Neuron (in vitro differentiated cells): ENCODE results near the gene PARP15.
"Not testable (repeated sequence)": the region's sequence is repeated elsewhere in the genome, so short reads cannot be mapped to it uniquely, and the experiment has no call there.

ENCODE experiments used
- H2AFZ ChIP-seq: one replicate; pipeline ENCODE4 v1.6.1; 2013; ENCODE audit warnings: low read depth, mild to moderate bottlenecking, inconsistent platforms, low read length, moderate library complexity
- H3K27me3 ChIP-seq: one replicate; pipeline ENCODE4 v1.6.1; 2013; ENCODE audit warnings: low read length; ENCODE audit not compliant: insufficient read depth
- H3K36me3 ChIP-seq: one replicate; pipeline ENCODE4 v1.6.1; 2013; ENCODE audit warnings: low read length; ENCODE audit not compliant: insufficient read depth
- H3K4me1 ChIP-seq: one replicate; pipeline ENCODE4 v1.6.1; 2013; ENCODE audit warnings: low read length; ENCODE audit not compliant: insufficient read depth
- H3K4me3 ChIP-seq: 2 replicates; pipeline ENCODE4 v1.5.1; 2013; ENCODE audit warnings: mild to moderate bottlenecking, low read length, moderate library complexity
- H3K9me3 ChIP-seq: one replicate; pipeline ENCODE4 v1.6.1; 2013; ENCODE audit warnings: low read length

PARP15 gene

GRCh38 chr3:122635789-122636188, 58.3 kb downstream of the PARP15 start:
- Histone ChIP-seq H2AFZ (no peak overlapping the region), H3K36me3 (no peaks in the 10 kb centered on the region), H3K27me3 (no peaks in the 10 kb centered on the region), H3K4me1 (no peaks in the 10 kb centered on the region), H3K4me3 (no peak overlapping the region), H3K9me3 (no peaks in the 10 kb centered on the region)

GRCh38 chr3:122636697-122637096, 59.2 kb downstream of the PARP15 start:
- no peaks in the 10 kb centered on the region for H3K9me3 ChIP-seq
- H3K4me3 ChIP-seq: no peak overlapping the region
- H3K27me3 ChIP-seq: no peaks in the 10 kb centered on the region
- H2AFZ ChIP-seq: no peak overlapping the region
- H3K36me3 ChIP-seq: no peaks in the 10 kb centered on the region
- no peaks in the 10 kb centered on the region for H3K4me1 ChIP-seq

GRCh38 chr3:122640437-122640999, 63.1 kb downstream of the PARP15 start:
- H3K36me3 ChIP-seq: no peaks in the 10 kb centered on the region
- no peaks in the 10 kb centered on the region for H3K9me3 ChIP-seq
- H3K4me3 ChIP-seq: no peak overlapping the region
- no peaks in the 10 kb centered on the region for H3K27me3 ChIP-seq
- no peak overlapping the region for H2AFZ ChIP-seq
- no peaks in the 10 kb centered on the region for H3K4me1 ChIP-seq

GRCh38 chr3:122642935-122643334, 65.5 kb downstream of the PARP15 start:
- Histone ChIP-seq H3K27me3 (no peaks in the 10 kb centered on the region), H3K4me1 (no peaks in the 10 kb centered on the region), H3K9me3 (no peaks in the 10 kb centered on the region), H3K36me3 (no peaks in the 10 kb centered on the region), H2AFZ (no peak overlapping the region), H3K4me3 (no peak overlapping the region)

GRCh38 chr3:122646146-122646988, 68.9 kb downstream of the PARP15 start:
- Histone ChIP-seq H2AFZ (no peak overlapping the region), H3K36me3 (no peaks in the 10 kb centered on the region), H3K4me1 (no peaks in the 10 kb centered on the region), H3K4me3 (no peak overlapping the region), H3K9me3 (no peaks in the 10 kb centered on the region), H3K27me3 (no peaks in the 10 kb centered on the region)

- H3K27me3 ChIP-seq, H3K36me3 ChIP-seq, H3K4me1 ChIP-seq, H3K9me3 ChIP-seq: not testable (repeated sequence)
- peak overlapping the region; percentile 28 for H3K4me3 ChIP-seq
- peak overlapping the region; percentile 37 for H2AFZ ChIP-seq
Measured at GRCh38 chr3:122651233-122651907, 73.9 kb downstream of the PARP15 start.

GRCh38 chr3:122651962-122652361, 74.5 kb downstream of the PARP15 start:
- H2AFZ ChIP-seq, H3K9me3 ChIP-seq, H3K36me3 ChIP-seq, H3K4me1 ChIP-seq, H3K27me3 ChIP-seq, H3K4me3 ChIP-seq: not testable (repeated sequence)

GRCh38 chr3:122658336-122658735, 80.9 kb downstream of the PARP15 start:
- not testable (repeated sequence) for H3K36me3 ChIP-seq, H3K9me3 ChIP-seq, H3K27me3 ChIP-seq, H2AFZ ChIP-seq, H3K4me3 ChIP-seq, H3K4me1 ChIP-seq

- H3K9me3 ChIP-seq: peaks cover 5% of the 10 kb centered on the region
- H3K4me1 ChIP-seq: no peaks in the 10 kb centered on the region
- no peaks in the 10 kb centered on the region for H3K27me3 ChIP-seq
- no peak overlapping the region for H3K4me3 ChIP-seq
- no peaks in the 10 kb centered on the region for H3K36me3 ChIP-seq
- no peak overlapping the region for H2AFZ ChIP-seq
Measured at GRCh38 chr3:122660297-122660974, 83.0 kb downstream of the PARP15 start.

- Histone ChIP-seq H3K9me3 (peaks cover 5% of the 10 kb centered on the region), H2AFZ (no peak overlapping the region), H3K4me3 (no peak overlapping the region), H3K27me3 (no peaks in the 10 kb centered on the region), H3K36me3 (no peaks in the 10 kb centered on the region), H3K4me1 (no peaks in the 10 kb centered on the region)
Measured at GRCh38 chr3:122661633-122662032, 84.2 kb downstream of the PARP15 start.

GRCh38 chr3:122662505-122662904, 85.1 kb downstream of the PARP15 start:
- Histone ChIP-seq H3K27me3 (no peaks in the 10 kb centered on the region), H3K9me3 (peaks cover 5% of the 10 kb centered on the region), H3K4me3 (no peak overlapping the region), H3K36me3 (no peaks in the 10 kb centered on the region), H2AFZ (no peak overlapping the region), H3K4me1 (no peaks in the 10 kb centered on the region)

GRCh38 chr3:122665226-122665786, 87.9 kb downstream of the PARP15 start:
- peaks cover 5% of the 10 kb centered on the region for H3K9me3 ChIP-seq
- H3K4me1 ChIP-seq: no peaks in the 10 kb centered on the region
- no peaks in the 10 kb centered on the region for H3K27me3 ChIP-seq
- H3K4me3 ChIP-seq: no peak overlapping the region
- no peaks in the 10 kb centered on the region for H3K36me3 ChIP-seq
- no peak overlapping the region for H2AFZ ChIP-seq

GRCh38 chr3:122665881-122666280, 88.4 kb downstream of the PARP15 start:
- Histone ChIP-seq H3K4me3 (no peak overlapping the region), H3K9me3 (peaks cover 5% of the 10 kb centered on the region), H3K27me3 (no peaks in the 10 kb centered on the region), H3K4me1 (no peaks in the 10 kb centered on the region), H2AFZ (no peak overlapping the region), H3K36me3 (no peaks in the 10 kb centered on the region)
